Colonic mucosa (tissue), 4 donors: ENCODE results near the gene SLC10A3. TPM values are rescaled to one million over a fixed set of nuclear protein-coding genes. Genes with fewer than 3 reads are reported as not detected.

ENCODE experiments used
- DNase-seq: peaks from one replicate; pipeline ENCODE4 v3.0.0-alpha.2; 2020
- H3K27ac ChIP-seq: fragments of 200-600 bp; one replicate; pipeline ENCODE4 v1.8.0; 2021
- H3K27me3 ChIP-seq: fragments of 200-600 bp; one replicate; pipeline ENCODE4 v1.8.0; 2021
- H3K36me3 ChIP-seq: fragments of 200-600 bp; one replicate; pipeline ENCODE4 v1.8.0; 2021
- H3K4me1 ChIP-seq: fragments of 200-600 bp; one replicate; pipeline ENCODE4 v1.8.0; 2021; ENCODE audit warnings: mild to moderate bottlenecking
- H3K4me3 ChIP-seq: fragments of 200-600 bp; one replicate; pipeline ENCODE4 v1.8.0; 2021
- H3K9ac ChIP-seq, 2 donors: one replicate each; pipeline ENCODE4 v1.7.0; 2013; ENCODE audit warnings: control low read depth in 2 of 2, low read depth in 2 of 2, low read length in 2 of 2
- H3K9me3 ChIP-seq: fragments of 200-600 bp; one replicate; pipeline ENCODE4 v1.8.0; 2021
- intact Hi-C: fragments of 100-400 bp; cut with DNase I; formaldehyde crosslinking; loops from one replicate; pipeline ENCODE4 v1.14.1; 2022
- total RNA-seq, 2 donors: library from RNA; stranded (reverse); fragmentation: NEBNext Ultra II Directional in 1 of 2; extraction: Animal tissue kit (Norgen Biotek cat#: 25700) in 1 of 2; gene quantifications; one replicate each; pipeline ENCODE4 v1.2.1, GENCODE V29; 2021
- TF ChIP-seq, protein P1 (sequence below): fragments of 200-600 bp; IDR thresholded peaks from one replicate; pipeline ENCODE4 v1.8.0; 2022; ENCODE audit warnings: antibody characterized with exemption, mild to moderate bottlenecking
- donor health status: healthy.
- donor health status: DM: no; HTN: no; CAD: no.
- donor health status: DM: no; HTN: no; CAD: no.

The SLC10A3 gene
- total RNA-seq, 2 donors from 2014 or later: 23.0 to 24.5 TPM

- Histone ChIP-seq H3K36me3 (no peaks in the 10 kb centered on the region), H3K4me1 (no peaks in the 10 kb centered on the region), H3K9ac (no peak overlapping the region), H3K27me3 (no peaks in the 10 kb centered on the region), H3K9me3 (no peaks in the 10 kb centered on the region), H3K4me3 (no peak overlapping the region), H3K27ac (peak overlapping the region; percentile 65)
- TF ChIP-seq, protein P1, sequence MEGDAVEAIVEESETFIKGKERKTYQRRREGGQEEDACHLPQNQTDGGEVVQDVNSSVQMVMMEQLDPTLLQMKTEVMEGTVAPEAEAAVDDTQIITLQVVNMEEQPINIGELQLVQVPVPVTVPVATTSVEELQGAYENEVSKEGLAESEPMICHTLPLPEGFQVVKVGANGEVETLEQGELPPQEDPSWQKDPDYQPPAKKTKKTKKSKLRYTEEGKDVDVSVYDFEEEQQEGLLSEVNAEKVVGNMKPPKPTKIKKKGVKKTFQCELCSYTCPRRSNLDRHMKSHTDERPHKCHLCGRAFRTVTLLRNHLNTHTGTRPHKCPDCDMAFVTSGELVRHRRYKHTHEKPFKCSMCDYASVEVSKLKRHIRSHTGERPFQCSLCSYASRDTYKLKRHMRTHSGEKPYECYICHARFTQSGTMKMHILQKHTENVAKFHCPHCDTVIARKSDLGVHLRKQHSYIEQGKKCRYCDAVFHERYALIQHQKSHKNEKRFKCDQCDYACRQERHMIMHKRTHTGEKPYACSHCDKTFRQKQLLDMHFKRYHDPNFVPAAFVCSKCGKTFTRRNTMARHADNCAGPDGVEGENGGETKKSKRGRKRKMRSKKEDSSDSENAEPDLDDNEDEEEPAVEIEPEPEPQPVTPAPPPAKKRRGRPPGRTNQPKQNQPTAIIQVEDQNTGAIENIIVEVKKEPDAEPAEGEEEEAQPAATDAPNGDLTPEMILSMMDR: no peak
- intact Hi-C loops: no loop called here
- DNase-seq: peak; percentile 16
These were observed 2.7 kb downstream of the SLC10A3 start for GRCh38 chrX:154487518-154488290.

GRCh38 chrX:154486396-154487207 lies 3.8 kb downstream of the SLC10A3 start, which contains the start of gene UBL4A:
Gene UBL4A, minus strand, starts transcription at chrX:154486615. Its CDS starts 31 bp downstream, at chrX:154486584.
- no peaks in the 10 kb centered on the region for H3K36me3 ChIP-seq
- no peaks in the 10 kb centered on the region for H3K4me1 ChIP-seq
- no peaks in the 10 kb centered on the region for H3K27me3 ChIP-seq
- intact Hi-C loops: no loop called here
- H3K27ac ChIP-seq: peak within 1 kb of the TSS; percentile 65
- DNase-seq: peak; percentile 54
- TF ChIP-seq, protein P1: no peak
- H3K9ac ChIP-seq: peak within 1 kb of the TSS; percentile 63 to 79
- peak within 1 kb of the TSS; percentile 65 for H3K4me3 ChIP-seq
- H3K9me3 ChIP-seq: no peaks in the 10 kb centered on the region

DNA sequence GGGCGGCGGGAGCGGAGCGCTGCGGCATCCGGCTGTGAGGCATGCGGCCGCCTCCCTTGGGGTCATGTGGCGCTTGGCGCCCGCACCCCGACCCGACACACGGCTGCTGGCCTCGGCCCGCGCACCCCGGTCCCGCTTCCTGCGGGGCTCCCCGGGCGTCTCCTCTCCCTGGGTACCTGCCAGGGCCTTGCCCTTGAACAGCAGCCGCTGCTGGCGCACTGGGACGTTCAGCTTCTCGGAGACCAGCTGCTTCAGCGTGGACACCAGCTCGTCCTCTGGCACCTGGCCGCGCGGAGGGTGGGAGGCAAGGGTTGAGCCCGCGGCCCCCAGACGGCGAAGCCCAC lies 4.4 kb downstream of the SLC10A3 start:
- peak; percentile 33 for DNase-seq
- H3K9me3 ChIP-seq: no peaks in the 10 kb centered on the region
- H3K4me3 ChIP-seq: peak overlapping the region; percentile 65
- TF ChIP-seq, protein P1: no peak
- intact Hi-C loops: no loop called here
- H3K27me3 ChIP-seq: no peaks in the 10 kb centered on the region
- H3K4me1 ChIP-seq: no peaks in the 10 kb centered on the region
- H3K9ac ChIP-seq: peak overlapping the region; percentile 57 to 79
- no peaks in the 10 kb centered on the region for H3K36me3 ChIP-seq
- H3K27ac ChIP-seq: peak overlapping the region; percentile 65

GRCh38 chrX:154485150-154486051 lies 5.0 kb downstream of the SLC10A3 start:
- peak overlapping the region; percentile 65 for H3K27ac ChIP-seq
- peak; percentile 16 for DNase-seq
- TF ChIP-seq, protein P1: no peak

More at GRCh38 chrX:154485150-154486051, 5.0 kb downstream of the SLC10A3 start:
- intact Hi-C loops: no loop called here
- H3K9ac ChIP-seq: peak overlapping the region; percentile 57 to 79
- H3K4me3 ChIP-seq: peak overlapping the region; percentile 65
- H3K4me1 ChIP-seq: no peaks in the 10 kb centered on the region
- H3K27me3 ChIP-seq: no peaks in the 10 kb centered on the region
- H3K9me3 ChIP-seq: no peaks in the 10 kb centered on the region
- no peaks in the 10 kb centered on the region for H3K36me3 ChIP-seq
